Stimulated activated CD8-positive, alpha-beta memory T cell treated with anti-CD3 and anti-CD28 coated beads, Interleukin-4, amount 100 ng/mL, for 48 hours (primary cell): ENCODE measurements around the gene KRTAP4-12.
"Not testable (repeated sequence)": the region's sequence is repeated elsewhere in the genome, so short reads cannot be mapped to it uniquely, and the experiment has no call there.

Experiments
- DNase-seq: peaks from one replicate; pipeline ENCODE4 v3.0.0-alpha.2; 2020

Gene KRTAP4-12

GRCh38 chr17:41123991-41124371 lies at the start of gene KRTAP4-12:
Gene KRTAP4-12, minus strand, starts transcription at chr17:41124182. Its CDS starts 60 bp downstream, at chr17:41124122.
- DNase-seq: not testable (repeated sequence)

- DNase-seq: no peak
These were observed 47.9 kb upstream of the KRTAP4-12 start for GRCh38 chr17:41171886-41172285.

- no peak for DNase-seq
These were observed 44.1 kb upstream of the KRTAP4-12 start, which contains the start of gene KRTAP4-3 for GRCh38 chr17:41168121-41168520. Gene KRTAP4-3, minus strand, starts transcription at chr17:41168221. Its CDS starts 49 bp downstream, at chr17:41168172.

- DNase-seq: no peak
These were observed 43.6 kb upstream of the KRTAP4-12 start for GRCh38 chr17:41167561-41167960.

- DNase-seq: no peak
These were observed 39.8 kb upstream of the KRTAP4-12 start for GRCh38 chr17:41163828-41164227.

- DNase-seq: no peak
These were observed 36.7 kb upstream of the KRTAP4-12 start, which contains the start of gene KRTAP4-4 for GRCh38 chr17:41160648-41161047. Gene KRTAP4-4, minus strand, starts transcription at chr17:41160748. Its CDS starts 57 bp downstream, at chr17:41160691.

GRCh38 chr17:41160190-41160589 lies 36.2 kb upstream of the KRTAP4-12 start:
- not testable (repeated sequence) for DNase-seq

GRCh38 chr17:41153856-41154255 lies 29.9 kb upstream of the KRTAP4-12 start:
- no peak for DNase-seq

GRCh38 chr17:41151525-41151924 lies 27.5 kb upstream of the KRTAP4-12 start:
- DNase-seq: no peak

GRCh38 chr17:41150026-41150425 lies 26.0 kb upstream of the KRTAP4-12 start:
- no peak for DNase-seq

GRCh38 chr17:41149652-41149985 lies 25.6 kb upstream of the KRTAP4-12 start, which contains the start of gene KRTAP4-5:
Gene KRTAP4-5, minus strand, starts transcription at chr17:41149825. Its CDS starts 58 bp downstream, at chr17:41149767.
- DNase-seq: no peak

- DNase-seq: not testable (repeated sequence)
These were observed 25.1 kb upstream of the KRTAP4-12 start for GRCh38 chr17:41148971-41149651.

GRCh38 chr17:41147531-41148204 lies 23.7 kb upstream of the KRTAP4-12 start:
- DNase-seq: no peak

- no peak for DNase-seq
These were observed 21.3 kb upstream of the KRTAP4-12 start for GRCh38 chr17:41145261-41145660.

GRCh38 chr17:41144846-41145245 lies 20.9 kb upstream of the KRTAP4-12 start:
- DNase-seq: no peak

- no peak for DNase-seq
These were observed 17.4 kb upstream of the KRTAP4-12 start for GRCh38 chr17:41141361-41141760.

- DNase-seq: no peak
These were observed 16.6 kb upstream of the KRTAP4-12 start, which contains the start of gene KRTAP4-6 for GRCh38 chr17:41140360-41141131. Gene KRTAP4-6, minus strand, starts transcription at chr17:41140544. Its CDS starts 57 bp downstream, at chr17:41140487.

- DNase-seq: not testable (repeated sequence)
These were observed 15.9 kb upstream of the KRTAP4-12 start for GRCh38 chr17:41139865-41140264.

GRCh38 chr17:41133880-41134735 lies 10.1 kb upstream of the KRTAP4-12 start:
- no peak for DNase-seq

GRCh38 chr17:41131979-41132378 lies 8.0 kb upstream of the KRTAP4-12 start:
- DNase-seq: no peak

GRCh38 chr17:41127371-41127770 lies 3.4 kb upstream of the KRTAP4-12 start:
- DNase-seq: no peak

- DNase-seq: no peak
These were observed 2.4 kb upstream of the KRTAP4-12 start for GRCh38 chr17:41126412-41126811.
